SH-SY5Y (cell line): ENCODE measurements around the gene ABHD12.

ENCODE experiments used
- GATA2 ChIP-seq: IDR thresholded peaks from 2 replicates; pipeline ENCODE4 v1.6.1; 2011; ENCODE audit warnings: mild to moderate bottlenecking, low read depth, low read length
- GATA3 ChIP-seq: IDR thresholded peaks from 2 replicates; pipeline ENCODE4 v1.6.1; 2011; ENCODE audit warnings: low read depth, mild to moderate bottlenecking, low read length, moderate library complexity

DNA sequence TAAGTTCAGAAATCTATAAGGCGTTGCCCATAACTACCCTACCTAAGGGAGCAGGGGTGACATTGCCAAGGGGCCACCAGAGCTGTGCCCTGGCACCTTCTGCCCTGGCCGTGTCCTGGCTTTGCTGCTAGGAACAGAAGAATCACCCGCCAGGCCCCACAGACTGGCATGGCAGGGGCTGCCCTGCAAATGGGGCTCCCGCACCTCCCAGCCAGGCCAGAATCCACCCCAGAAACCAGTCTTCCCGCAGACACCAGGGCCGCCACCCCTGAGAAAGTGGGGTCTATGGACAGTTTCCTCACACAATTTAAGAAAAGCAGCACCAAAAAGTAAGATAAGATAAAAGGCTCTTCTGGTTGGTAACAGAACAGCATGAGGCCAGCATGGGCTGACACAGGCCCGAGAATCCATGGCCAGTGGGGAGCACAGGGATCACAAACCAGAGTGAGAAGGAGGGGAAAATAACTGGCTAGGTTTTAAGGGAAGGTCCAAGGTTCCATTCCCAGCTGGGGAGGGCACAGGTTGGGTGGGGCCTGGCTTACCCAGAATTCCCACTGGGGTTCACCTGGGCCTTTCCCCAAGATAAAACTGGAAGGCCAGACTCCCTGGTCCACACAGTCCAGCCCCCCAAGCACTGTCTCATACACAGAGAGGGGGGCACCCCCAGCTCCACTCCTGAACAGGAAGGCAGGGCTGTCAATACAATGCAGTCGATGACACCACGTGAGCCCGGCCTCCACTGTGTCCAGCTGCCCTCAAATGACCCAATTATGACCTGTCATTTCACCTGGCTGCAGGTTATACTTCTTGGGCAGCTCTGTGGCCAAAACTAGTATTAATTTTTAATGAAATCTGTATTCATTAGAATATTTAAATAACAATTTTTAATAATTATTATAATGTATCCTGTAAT, 83.4 kb downstream of the ABHD12 start:
- TF ChIP-seq GATA2 (no peak), GATA3 (no peak)
